Stimulated activated CD8-positive, alpha-beta memory T cell treated with anti-CD3 and anti-CD28 coated beads, Interleukin-4, amount 100 ng/mL, for 24 hours (primary cell): Measurements from ENCODE around the gene ELAPOR2.
"Not testable (repeated sequence)": the region's sequence is repeated elsewhere in the genome, so short reads cannot be mapped to it uniquely, and the experiment has no call there.

Experiments
- DNase-seq: peaks from one replicate; pipeline ENCODE4 v3.0.0-alpha.2; 2020; ENCODE audit warnings: low read depth

ELAPOR2 gene

GRCh38 chr7:87059525-87060287 is at the start of gene ELAPOR2:
TSS of gene ELAPOR2 (minus strand) at chr7:87059654. CDS start at chr7:87059513, 141 bp downstream.
- DNase-seq = peak; percentile 75

GRCh38 chr7:87107949-87108776 is 48.7 kb upstream of the ELAPOR2 start:
- DNase-seq = no peak

GRCh38 chr7:87106974-87107612 is 47.6 kb upstream of the ELAPOR2 start:
- DNase-seq = no peak

GRCh38 chr7:87105401-87105800 is 45.9 kb upstream of the ELAPOR2 start:
- DNase-seq = no peak

GRCh38 chr7:87100326-87100725 is 40.9 kb upstream of the ELAPOR2 start:
- DNase-seq = no peak

- DNase-seq = not testable (repeated sequence)
Observed at GRCh38 chr7:87097375-87097774, 37.9 kb upstream of the ELAPOR2 start.

- no peak for DNase-seq
Observed at GRCh38 chr7:87094322-87094721, 34.9 kb upstream of the ELAPOR2 start.

GRCh38 chr7:87092568-87093091 is 33.2 kb upstream of the ELAPOR2 start:
- no peak for DNase-seq

GRCh38 chr7:87091487-87092066 is 32.1 kb upstream of the ELAPOR2 start:
- no peak for DNase-seq

GRCh38 chr7:87083865-87084519 is 24.5 kb upstream of the ELAPOR2 start:
- no peak for DNase-seq

GRCh38 chr7:87082675-87083074 is 23.2 kb upstream of the ELAPOR2 start:
- DNase-seq = no peak

- no peak for DNase-seq
Observed at GRCh38 chr7:87075671-87076404, 16.4 kb upstream of the ELAPOR2 start.

GRCh38 chr7:87067788-87068187 is 8.3 kb upstream of the ELAPOR2 start:
- DNase-seq = no peak

- no peak for DNase-seq
Observed at GRCh38 chr7:87060288-87060537, 759 bp upstream of the ELAPOR2 start.

GRCh38 chr7:87058744-87059524 is 520 bp downstream of the ELAPOR2 start:
- peak; percentile 0 for DNase-seq

- DNase-seq = no peak
Observed at GRCh38 chr7:87057210-87057609, 2.2 kb downstream of the ELAPOR2 start.

GRCh38 chr7:87056346-87056745 is 3.1 kb downstream of the ELAPOR2 start:
- DNase-seq = no peak

- no peak for DNase-seq
Observed at GRCh38 chr7:87048839-87049238, 10.6 kb downstream of the ELAPOR2 start.

- no peak for DNase-seq
Observed at GRCh38 chr7:87046456-87046855, 13.0 kb downstream of the ELAPOR2 start.

GRCh38 chr7:87044713-87045112 is 14.7 kb downstream of the ELAPOR2 start:
- not testable (repeated sequence) for DNase-seq
